BLaER1 (cell line): ENCODE results near the gene TPSB2.
A peak's percentile ranks its signal among the peaks of the same experiment; 100 is the strongest.

Source experiments
- H3K27ac ChIP-seq: shearing (Covaris generic); formaldehyde crosslinking; 2 replicates; pipeline ENCODE4 v1.8.1; 2022
- H3K27me3 ChIP-seq: shearing (Covaris generic); formaldehyde crosslinking; 2 replicates; pipeline ENCODE4 v1.8.1; 2022
- H3K36me3 ChIP-seq: shearing (Covaris generic); formaldehyde crosslinking; 2 replicates; pipeline ENCODE4 v1.8.1; 2022
- H3K4me1 ChIP-seq: shearing (Covaris generic); formaldehyde crosslinking; 2 replicates; pipeline ENCODE4 v1.8.1; 2022
- H3K4me2 ChIP-seq: shearing (Covaris generic); formaldehyde crosslinking; 2 replicates; pipeline ENCODE4 v1.8.1; 2022
- H3K4me3 ChIP-seq: shearing (Covaris generic); formaldehyde crosslinking; 2 replicates; pipeline ENCODE4 v1.8.1; 2022
- H3K9ac ChIP-seq: shearing (Covaris generic); formaldehyde crosslinking; 2 replicates; pipeline ENCODE4 v1.8.1; 2022
- H3K9me3 ChIP-seq: shearing (Covaris generic); formaldehyde crosslinking; 2 replicates; pipeline ENCODE4 v1.8.1; 2022
- H4K20me1 ChIP-seq: shearing (Covaris generic); formaldehyde crosslinking; 2 replicates; pipeline ENCODE4 v1.8.1; 2022
- Cebpa-rat ChIP-seq: shearing (Covaris generic); IDR thresholded peaks from 2 replicates; pipeline ENCODE4 v1.8.1; 2022

Gene TPSB2

GRCh38 chr16:1211451-1212268 is 18.3 kb downstream of the TPSB2 start:
- Histone ChIP-seq H3K9me3 (no peaks in the 10 kb centered on the region), H4K20me1 (peaks cover 19% of the 10 kb centered on the region; the same call in 1 of the 2 replicates), H3K9ac (no peak overlapping the region), H3K36me3 (peaks cover 82% of the 10 kb centered on the region), H3K27me3 (no peaks in the 10 kb centered on the region), H3K4me1 (peaks cover 30% of the 10 kb centered on the region), H3K4me2 (no peak overlapping the region), H3K4me3 (no peak overlapping the region), H3K27ac (no peak overlapping the region)
- no peak for TF ChIP-seq Cebpa-rat

GRCh38 chr16:1210461-1210860 is 19.5 kb downstream of the TPSB2 start:
- H3K27me3 ChIP-seq, result no peaks in the 10 kb centered on the region
- H3K36me3 ChIP-seq, result peaks cover 76% of the 10 kb centered on the region
- no peak overlapping the region for H3K9ac ChIP-seq
- H3K4me2 ChIP-seq, result no peak overlapping the region
- H4K20me1 ChIP-seq, result peaks cover 17% of the 10 kb centered on the region; the same call in 1 of the 2 replicates
- H3K4me3 ChIP-seq, result no peak overlapping the region
- no peak overlapping the region for H3K27ac ChIP-seq
- TF ChIP-seq Cebpa-rat, result no peak
- no peaks in the 10 kb centered on the region for H3K9me3 ChIP-seq
- H3K4me1 ChIP-seq, result peaks cover 24% of the 10 kb centered on the region

- no peak for TF ChIP-seq Cebpa-rat
- Histone ChIP-seq H3K27ac (peak overlapping the region; percentile 68), H3K36me3 (peaks cover 70% of the 10 kb centered on the region), H4K20me1 (peaks cover 17% of the 10 kb centered on the region), H3K9me3 (no peaks in the 10 kb centered on the region), H3K4me3 (no peak overlapping the region), H3K4me1 (peaks cover 29% of the 10 kb centered on the region), H3K27me3 (no peaks in the 10 kb centered on the region), H3K9ac (peak overlapping the region; percentile 64; the same call in 1 of the 2 replicates), H3K4me2 (peak overlapping the region; percentile 58)
Measured at GRCh38 chr16:1209081-1209480, 20.9 kb downstream of the TPSB2 start.

GRCh38 chr16:1208239-1208830 is 21.6 kb downstream of the TPSB2 start:
- Histone ChIP-seq H3K27ac (peak overlapping the region; percentile 68), H3K4me1 (peaks cover 29% of the 10 kb centered on the region), H3K4me2 (peak overlapping the region; percentile 58), H3K36me3 (peaks cover 72% of the 10 kb centered on the region), H3K4me3 (no peak overlapping the region), H3K27me3 (no peaks in the 10 kb centered on the region), H4K20me1 (peaks cover 24% of the 10 kb centered on the region), H3K9ac (peak overlapping the region; percentile 64), H3K9me3 (no peaks in the 10 kb centered on the region)
- TF ChIP-seq Cebpa-rat, result no peak

GRCh38 chr16:1206786-1207185 is 23.2 kb downstream of the TPSB2 start:
- H4K20me1 ChIP-seq, result peaks cover 34% of the 10 kb centered on the region
- peaks cover 71% of the 10 kb centered on the region for H3K36me3 ChIP-seq
- no peak overlapping the region for H3K27ac ChIP-seq
- peaks cover 29% of the 10 kb centered on the region for H3K4me1 ChIP-seq
- TF ChIP-seq Cebpa-rat, result no peak
- no peaks in the 10 kb centered on the region for H3K9me3 ChIP-seq
- H3K27me3 ChIP-seq, result no peaks in the 10 kb centered on the region
- no peak overlapping the region for H3K4me2 ChIP-seq
- H3K9ac ChIP-seq, result no peak overlapping the region
- no peak overlapping the region for H3K4me3 ChIP-seq

GRCh38 chr16:1206326-1206725 is 23.7 kb downstream of the TPSB2 start:
- TF ChIP-seq Cebpa-rat, result no peak
- Histone ChIP-seq H3K4me2 (no peak overlapping the region), H3K27ac (no peak overlapping the region), H3K36me3 (peaks cover 71% of the 10 kb centered on the region), H3K27me3 (no peaks in the 10 kb centered on the region), H3K9me3 (no peaks in the 10 kb centered on the region), H3K4me3 (no peak overlapping the region), H3K4me1 (peaks cover 29% of the 10 kb centered on the region), H3K9ac (no peak overlapping the region), H4K20me1 (peaks cover 38% of the 10 kb centered on the region)

GRCh38 chr16:1204933-1205332 is 25.1 kb downstream of the TPSB2 start:
- Histone ChIP-seq H3K36me3 (peaks cover 70% of the 10 kb centered on the region), H3K27ac (no peak overlapping the region), H3K9me3 (no peaks in the 10 kb centered on the region), H4K20me1 (peaks cover 48% of the 10 kb centered on the region), H3K4me1 (peaks cover 29% of the 10 kb centered on the region), H3K4me3 (no peak overlapping the region), H3K4me2 (peak overlapping the region; percentile 48), H3K9ac (no peak overlapping the region), H3K27me3 (no peaks in the 10 kb centered on the region)
- TF ChIP-seq Cebpa-rat, result no peak

- peaks cover 12% of the 10 kb centered on the region for H3K4me1 ChIP-seq
- H3K27me3 ChIP-seq, result no peaks in the 10 kb centered on the region
- H3K27ac ChIP-seq, result no peak overlapping the region
- H3K4me2 ChIP-seq, result no peak overlapping the region
- no peak overlapping the region for H3K9ac ChIP-seq
- no peaks in the 10 kb centered on the region for H3K9me3 ChIP-seq
- H3K36me3 ChIP-seq, result peaks cover 55% of the 10 kb centered on the region
- H3K4me3 ChIP-seq, result no peak overlapping the region
- peaks cover 67% of the 10 kb centered on the region for H4K20me1 ChIP-seq
- no peak for TF ChIP-seq Cebpa-rat
Measured at GRCh38 chr16:1202274-1202673, 27.7 kb downstream of the TPSB2 start.

GRCh38 chr16:1201444-1201843 is 28.5 kb downstream of the TPSB2 start:
- Histone ChIP-seq H3K27me3 (no peaks in the 10 kb centered on the region), H4K20me1 (peaks cover 76% of the 10 kb centered on the region), H3K4me2 (no peak overlapping the region), H3K9me3 (no peaks in the 10 kb centered on the region), H3K9ac (no peak overlapping the region), H3K36me3 (peaks cover 52% of the 10 kb centered on the region), H3K27ac (no peak overlapping the region), H3K4me1 (peaks cover 19% of the 10 kb centered on the region), H3K4me3 (no peak overlapping the region)
- TF ChIP-seq Cebpa-rat, result no peak

GRCh38 chr16:1200014-1200627 is 29.9 kb downstream of the TPSB2 start:
- no peaks in the 10 kb centered on the region for H3K27me3 ChIP-seq
- H4K20me1 ChIP-seq, result peaks cover 80% of the 10 kb centered on the region
- H3K4me3 ChIP-seq, result no peak overlapping the region
- H3K4me2 ChIP-seq, result no peak overlapping the region
- H3K36me3 ChIP-seq, result peaks cover 43% of the 10 kb centered on the region
- H3K4me1 ChIP-seq, result peaks cover 13% of the 10 kb centered on the region
- no peak for TF ChIP-seq Cebpa-rat
- H3K9me3 ChIP-seq, result no peaks in the 10 kb centered on the region
- H3K27ac ChIP-seq, result no peak overlapping the region
- H3K9ac ChIP-seq, result no peak overlapping the region
